Measurements from ENCODE around the gene MTR. TPM values are rescaled to one million over a fixed set of nuclear protein-coding genes. Genes with fewer than 3 reads are reported as not detected.
"Not testable (repeated sequence)": the region's sequence is repeated elsewhere in the genome, so short reads cannot be mapped to it uniquely, and the experiment has no call there.

The MTR gene
- total RNA-seq, 1 donor from 2014 or later, result 37.8 TPM

- no peaks in the 10 kb centered on the region for H3K9me3 Mint-ChIP-seq (ENCODE audit: unreplicated experiment)
- no peak overlapping the region for H3K4me3 Mint-ChIP-seq (ENCODE audit: unreplicated experiment)
- DNase-seq (ENCODE audit: extremely low spot score, unreplicated experiment), result peak; percentile 23
- H3K4me1 Mint-ChIP-seq (ENCODE audit: unreplicated experiment), result peaks cover 14% of the 10 kb centered on the region
- H3K27ac Mint-ChIP-seq (ENCODE audit: unreplicated experiment), result no peak overlapping the region
- peaks cover 61% of the 10 kb centered on the region for H3K36me3 Mint-ChIP-seq (ENCODE audit: unreplicated experiment)
- no peak for TF ChIP-seq CTCF (IDR thresholded peaks at IDR 0.05)
- H3K27me3 Mint-ChIP-seq (ENCODE audit: unreplicated experiment), result no peaks in the 10 kb centered on the region
Measured at GRCh38 chr1:236896716-236897115, 101.6 kb downstream of the MTR start.

DNA sequence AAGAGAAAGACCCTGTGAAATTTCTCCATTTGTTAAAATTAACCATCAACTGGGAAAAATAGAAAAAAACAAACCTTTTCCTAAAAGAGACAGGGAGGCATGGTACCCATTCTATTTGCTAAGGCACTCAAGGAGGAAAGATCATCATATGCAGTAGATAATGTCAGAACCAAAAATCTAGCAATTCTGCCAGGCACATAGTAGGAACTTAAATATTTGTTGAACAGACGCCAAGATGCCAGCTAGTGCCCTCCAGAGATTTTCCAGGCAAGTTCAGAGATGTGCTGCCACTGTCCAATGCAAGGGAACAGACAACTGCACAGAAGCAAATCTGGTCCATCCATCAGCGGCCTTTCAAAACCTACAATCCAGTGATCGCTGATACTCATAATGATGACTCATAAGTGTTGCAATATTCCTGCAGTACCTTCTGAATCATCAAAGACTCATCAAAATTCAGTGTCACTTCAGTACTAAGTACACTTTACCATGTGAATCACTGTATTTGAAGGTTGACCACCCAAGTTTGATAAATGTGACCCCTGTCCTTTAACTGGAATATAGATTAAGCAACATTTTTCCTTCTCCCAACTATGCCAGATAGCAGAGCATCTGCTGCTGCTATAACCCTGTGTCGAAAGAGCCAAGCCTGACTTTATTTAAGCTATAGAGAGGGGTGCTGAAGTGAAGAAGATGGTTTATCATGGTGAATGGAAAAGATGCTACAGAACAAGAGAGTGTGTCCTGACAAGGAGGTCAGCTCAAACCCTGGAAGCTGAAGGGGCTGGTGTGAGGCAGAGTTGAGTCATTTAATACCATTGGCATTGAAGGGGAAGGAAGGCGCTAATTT lies 110.0 kb downstream of the MTR start:
- Mint-ChIP-seq H3K36me3 (ENCODE audit: unreplicated experiment) (peaks cover 18% of the 10 kb centered on the region), H3K27me3 (ENCODE audit: unreplicated experiment) (no peaks in the 10 kb centered on the region), H3K4me1 (ENCODE audit: unreplicated experiment) (no peaks in the 10 kb centered on the region), H3K4me3 (ENCODE audit: unreplicated experiment) (no peak overlapping the region), H3K9me3 (ENCODE audit: unreplicated experiment) (peaks cover 8% of the 10 kb centered on the region), H3K27ac (ENCODE audit: unreplicated experiment) (no peak overlapping the region)
- no peak for TF ChIP-seq CTCF (IDR thresholded peaks at IDR 0.05)
- no peak for DNase-seq (ENCODE audit: extremely low spot score, unreplicated experiment)

DNA sequence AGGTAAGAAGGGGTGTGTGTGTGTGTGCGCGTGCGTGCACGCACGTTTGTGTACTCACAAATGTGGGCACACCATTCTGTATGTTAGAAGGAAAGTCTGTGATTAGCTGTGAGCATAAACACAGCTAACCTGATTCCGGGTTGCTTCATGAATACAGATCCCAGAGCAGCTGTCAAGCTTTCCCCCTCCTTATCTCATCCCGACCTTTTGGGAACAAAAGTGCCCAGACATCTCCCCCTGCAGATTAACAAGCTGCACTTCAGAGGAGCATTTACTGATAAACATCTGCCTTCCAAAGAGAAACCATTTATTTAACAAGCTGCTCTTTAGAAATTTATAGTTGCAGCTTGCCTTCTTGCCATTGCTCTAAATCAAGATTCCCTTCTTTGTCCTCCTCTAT lies 112.1 kb downstream of the MTR start:
- Mint-ChIP-seq H3K4me1 (ENCODE audit: unreplicated experiment) (no peaks in the 10 kb centered on the region), H3K27ac (ENCODE audit: unreplicated experiment) (no peak overlapping the region), H3K4me3 (ENCODE audit: unreplicated experiment) (no peak overlapping the region), H3K27me3 (ENCODE audit: unreplicated experiment) (no peaks in the 10 kb centered on the region), H3K9me3 (ENCODE audit: unreplicated experiment) (peaks cover 8% of the 10 kb centered on the region), H3K36me3 (ENCODE audit: unreplicated experiment) (peaks cover 3% of the 10 kb centered on the region)
- no peak for TF ChIP-seq CTCF (IDR thresholded peaks at IDR 0.05)
- no peak for DNase-seq (ENCODE audit: extremely low spot score, unreplicated experiment)

GRCh38 chr1:236908669-236909068 lies 113.6 kb downstream of the MTR start:
- Mint-ChIP-seq H3K4me1 (ENCODE audit: unreplicated experiment) (no peaks in the 10 kb centered on the region), H3K27ac (ENCODE audit: unreplicated experiment) (no peak overlapping the region), H3K36me3 (ENCODE audit: unreplicated experiment) (no peaks in the 10 kb centered on the region), H3K4me3 (ENCODE audit: unreplicated experiment) (no peak overlapping the region), H3K9me3 (ENCODE audit: unreplicated experiment) (peaks cover 8% of the 10 kb centered on the region), H3K27me3 (ENCODE audit: unreplicated experiment) (no peaks in the 10 kb centered on the region)
- TF ChIP-seq CTCF (IDR thresholded peaks at IDR 0.05), result no peak
- no peak for DNase-seq (ENCODE audit: extremely low spot score, unreplicated experiment)

- not testable (repeated sequence) for H3K9me3 Mint-ChIP-seq (ENCODE audit: unreplicated experiment); H3K36me3 Mint-ChIP-seq (ENCODE audit: unreplicated experiment); H3K27me3 Mint-ChIP-seq (ENCODE audit: unreplicated experiment); H3K4me1 Mint-ChIP-seq (ENCODE audit: unreplicated experiment); H3K27ac Mint-ChIP-seq (ENCODE audit: unreplicated experiment); H3K4me3 Mint-ChIP-seq (ENCODE audit: unreplicated experiment); DNase-seq (ENCODE audit: extremely low spot score, unreplicated experiment)
Measured at GRCh38 chr1:236911047-236911446, 116.0 kb downstream of the MTR start.

Data from osteocyte (in vitro differentiated cells).